SH-SY5Y (cell line): ENCODE data around the gene STAG1.

Experiments used
- GATA2 ChIP-seq: IDR thresholded peaks from 2 replicates; pipeline ENCODE4 v1.6.1; 2011; ENCODE audit warnings: mild to moderate bottlenecking, low read depth, low read length
- GATA3 ChIP-seq: IDR thresholded peaks from 2 replicates; pipeline ENCODE4 v1.6.1; 2011; ENCODE audit warnings: low read depth, mild to moderate bottlenecking, low read length, moderate library complexity

GRCh38 chr3:136380530-136380929 lies 371.6 kb downstream of the STAG1 start:
- TF ChIP-seq GATA3 = no peak
- no peak for TF ChIP-seq GATA2
